ENCODE results near the gene OR5J2.

- TF ChIP-seq POLR2A (IDR thresholded peaks at IDR 0.05) (no peak), CTCF (IDR thresholded peaks at IDR 0.05) (no peak)
These were observed 24.1 kb upstream of the OR5J2 start for GRCh38 chr11:56152333-56152732.

Data from stomach (tissue), 4 donors.